ENCODE data around the gene RORC.

The RORC gene

GRCh38 chr1:151834239-151834638 lies 2.6 kb upstream of the RORC start:
- H3K27me3 ChIP-seq (ENCODE audit: control insufficient read depth, insufficient read depth, low read length), result no peaks in the 10 kb centered on the region

GRCh38 chr1:151833172-151833900 lies 1.7 kb upstream of the RORC start:
- Histone ChIP-seq H3K27ac (peak overlapping the region; percentile 92), H3K27me3 (ENCODE audit: control insufficient read depth, insufficient read depth, low read length) (no peaks in the 10 kb centered on the region), H3K4me1 (peaks cover 30% of the 10 kb centered on the region)

More at GRCh38 chr1:151834239-151834638, 2.6 kb upstream of the RORC start:
- Histone ChIP-seq H3K4me1 (peaks cover 25% of the 10 kb centered on the region), H2AFZ (no peak overlapping the region), H3K27ac (no peak overlapping the region), H3K9me3 (ENCODE audit: control insufficient read depth, low read length) (no peaks in the 10 kb centered on the region), H3K4me3 (ENCODE audit: low read depth, low read length) (no peak overlapping the region), H3K79me2 (no peaks in the 10 kb centered on the region), H3K36me3 (ENCODE audit: control insufficient read depth, insufficient read depth, low read length) (no peaks in the 10 kb centered on the region), H3K4me2 (ENCODE audit: low read length) (no peak overlapping the region), H3K9ac (no peak overlapping the region)
- TF ChIP-seq, protein P1, sequence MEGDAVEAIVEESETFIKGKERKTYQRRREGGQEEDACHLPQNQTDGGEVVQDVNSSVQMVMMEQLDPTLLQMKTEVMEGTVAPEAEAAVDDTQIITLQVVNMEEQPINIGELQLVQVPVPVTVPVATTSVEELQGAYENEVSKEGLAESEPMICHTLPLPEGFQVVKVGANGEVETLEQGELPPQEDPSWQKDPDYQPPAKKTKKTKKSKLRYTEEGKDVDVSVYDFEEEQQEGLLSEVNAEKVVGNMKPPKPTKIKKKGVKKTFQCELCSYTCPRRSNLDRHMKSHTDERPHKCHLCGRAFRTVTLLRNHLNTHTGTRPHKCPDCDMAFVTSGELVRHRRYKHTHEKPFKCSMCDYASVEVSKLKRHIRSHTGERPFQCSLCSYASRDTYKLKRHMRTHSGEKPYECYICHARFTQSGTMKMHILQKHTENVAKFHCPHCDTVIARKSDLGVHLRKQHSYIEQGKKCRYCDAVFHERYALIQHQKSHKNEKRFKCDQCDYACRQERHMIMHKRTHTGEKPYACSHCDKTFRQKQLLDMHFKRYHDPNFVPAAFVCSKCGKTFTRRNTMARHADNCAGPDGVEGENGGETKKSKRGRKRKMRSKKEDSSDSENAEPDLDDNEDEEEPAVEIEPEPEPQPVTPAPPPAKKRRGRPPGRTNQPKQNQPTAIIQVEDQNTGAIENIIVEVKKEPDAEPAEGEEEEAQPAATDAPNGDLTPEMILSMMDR (IDR thresholded peaks at IDR 0.05), result no peak

GRCh38 chr1:151832318-151832980 lies 847 bp upstream of the RORC start:
- peaks cover 36% of the 10 kb centered on the region for H3K4me1 ChIP-seq
- no peaks in the 10 kb centered on the region for H3K27me3 ChIP-seq (ENCODE audit: control insufficient read depth, insufficient read depth, low read length)
- no peak overlapping the region for H3K9ac ChIP-seq
- H3K4me2 ChIP-seq (ENCODE audit: low read length), result peak overlapping the region; percentile 64
- peak overlapping the region; percentile 30 for H3K4me3 ChIP-seq (ENCODE audit: low read depth, low read length)
- no peaks in the 10 kb centered on the region for H3K9me3 ChIP-seq (ENCODE audit: control insufficient read depth, low read length)
- H2AFZ ChIP-seq, result peak overlapping the region; percentile 48
- H3K27ac ChIP-seq, result peak overlapping the region; percentile 92
- TF ChIP-seq, protein P1 (IDR thresholded peaks at IDR 0.05), result no peak
- H3K36me3 ChIP-seq (ENCODE audit: control insufficient read depth, insufficient read depth, low read length), result no peaks in the 10 kb centered on the region
- no peaks in the 10 kb centered on the region for H3K79me2 ChIP-seq

More at GRCh38 chr1:151833172-151833900, 1.7 kb upstream of the RORC start:
- TF ChIP-seq, protein P1 (IDR thresholded peaks at IDR 0.05), result no peak
- Histone ChIP-seq H3K79me2 (no peaks in the 10 kb centered on the region), H3K4me2 (ENCODE audit: low read length) (peak overlapping the region; percentile 57), H2AFZ (peak overlapping the region; percentile 48), H3K9me3 (ENCODE audit: control insufficient read depth, low read length) (no peaks in the 10 kb centered on the region), H3K36me3 (ENCODE audit: control insufficient read depth, insufficient read depth, low read length) (no peaks in the 10 kb centered on the region), H3K4me3 (ENCODE audit: low read depth, low read length) (peak overlapping the region; percentile 30), H3K9ac (no peak overlapping the region)

- H3K27me3 ChIP-seq (ENCODE audit: control insufficient read depth, insufficient read depth, low read length), result no peaks in the 10 kb centered on the region
- H3K27ac ChIP-seq, result peak overlapping the region; percentile 92
- TF ChIP-seq, protein P1 (IDR thresholded peaks at IDR 0.05), result no peak
- H3K4me1 ChIP-seq, result peaks cover 34% of the 10 kb centered on the region
- H3K9ac ChIP-seq, result no peak overlapping the region
- H3K79me2 ChIP-seq, result no peaks in the 10 kb centered on the region
- peak overlapping the region; percentile 96 for H3K4me3 ChIP-seq (ENCODE audit: low read depth, low read length)
- H3K9me3 ChIP-seq (ENCODE audit: control insufficient read depth, low read length), result no peaks in the 10 kb centered on the region
- peak overlapping the region; percentile 64 for H3K4me2 ChIP-seq (ENCODE audit: low read length)
- H3K36me3 ChIP-seq (ENCODE audit: control insufficient read depth, insufficient read depth, low read length), result no peaks in the 10 kb centered on the region
- no peak overlapping the region for H2AFZ ChIP-seq
Observed at GRCh38 chr1:151831256-151831591, 378 bp downstream of the RORC start.
